Activated naive CD8-positive, alpha-beta T cell treated with anti-CD3 and anti-CD28 coated beads for 36 hours (primary cell): ENCODE data around the gene WDR49. TPM values are rescaled to one million over a fixed set of nuclear protein-coding genes. Genes with fewer than 3 reads are reported as not detected.

ENCODE experiments used
- DNase-seq: peaks from one replicate; pipeline ENCODE4 v3.0.0; 2021
- H3K27ac Mint-ChIP-seq: one replicate; pipeline ENCODE4 v1.8.0; 2022; ENCODE audit warnings: mild to moderate bottlenecking, moderate library complexity, mixed read lengths
- H3K27me3 Mint-ChIP-seq: one replicate; pipeline ENCODE4 v1.8.0; 2022; ENCODE audit warnings: mild to moderate bottlenecking, mixed read lengths
- H3K36me3 Mint-ChIP-seq: one replicate; pipeline ENCODE4 v1.8.0; 2021; ENCODE audit warnings: mild to moderate bottlenecking, mixed read lengths
- H3K4me1 Mint-ChIP-seq: one replicate; pipeline ENCODE4 v1.8.0; 2021; ENCODE audit warnings: mixed read lengths
- H3K4me3 Mint-ChIP-seq: one replicate; pipeline ENCODE4 v1.8.0; 2022; ENCODE audit warnings: mild to moderate bottlenecking, moderate library complexity, mixed read lengths
- H3K9me3 Mint-ChIP-seq: one replicate; pipeline ENCODE4 v1.8.0; 2022; ENCODE audit warnings: mixed read lengths
- total RNA-seq, 2 experiments: library from RNA; stranded (reverse); gene quantifications; one replicate each; pipeline ENCODE4 v1.2.3, GENCODE V29; 2021

WDR49 gene
- total RNA-seq, 2 experiments from 2014 or later, result 0.31 TPM; not detected in 1

- Mint-ChIP-seq H3K27me3 (no peaks in the 10 kb centered on the region), H3K9me3 (no peaks in the 10 kb centered on the region), H3K36me3 (no peaks in the 10 kb centered on the region), H3K27ac (no peak overlapping the region), H3K4me3 (no peak overlapping the region), H3K4me1 (no peaks in the 10 kb centered on the region)
- DNase-seq, result no peak
These were observed 80.8 kb downstream of the WDR49 start for GRCh38 chr3:167572991-167573390.

GRCh38 chr3:167568634-167569033, 85.1 kb downstream of the WDR49 start:
- no peak overlapping the region for H3K4me3 Mint-ChIP-seq
- no peaks in the 10 kb centered on the region for H3K4me1 Mint-ChIP-seq
- no peak overlapping the region for H3K27ac Mint-ChIP-seq
- no peak for DNase-seq
- no peaks in the 10 kb centered on the region for H3K27me3 Mint-ChIP-seq
- H3K36me3 Mint-ChIP-seq, result no peaks in the 10 kb centered on the region
- H3K9me3 Mint-ChIP-seq, result no peaks in the 10 kb centered on the region

- no peak overlapping the region for H3K4me3 Mint-ChIP-seq
- no peaks in the 10 kb centered on the region for H3K4me1 Mint-ChIP-seq
- no peak for DNase-seq
- no peaks in the 10 kb centered on the region for H3K27me3 Mint-ChIP-seq
- H3K36me3 Mint-ChIP-seq, result no peaks in the 10 kb centered on the region
- H3K9me3 Mint-ChIP-seq, result no peaks in the 10 kb centered on the region
- no peak overlapping the region for H3K27ac Mint-ChIP-seq
These were observed 88.3 kb downstream of the WDR49 start for GRCh38 chr3:167565489-167565888.

- H3K9me3 Mint-ChIP-seq, result no peaks in the 10 kb centered on the region
- H3K27ac Mint-ChIP-seq, result no peak overlapping the region
- no peaks in the 10 kb centered on the region for H3K27me3 Mint-ChIP-seq
- H3K36me3 Mint-ChIP-seq, result no peaks in the 10 kb centered on the region
- H3K4me1 Mint-ChIP-seq, result no peaks in the 10 kb centered on the region
- no peak for DNase-seq
- H3K4me3 Mint-ChIP-seq, result no peak overlapping the region
These were observed 89.1 kb downstream of the WDR49 start for GRCh38 chr3:167564612-167565011.

GRCh38 chr3:167559924-167560323, 93.8 kb downstream of the WDR49 start:
- DNase-seq, result no peak
- H3K4me3 Mint-ChIP-seq, result no peak overlapping the region
- H3K4me1 Mint-ChIP-seq, result no peaks in the 10 kb centered on the region
- no peak overlapping the region for H3K27ac Mint-ChIP-seq
- H3K36me3 Mint-ChIP-seq, result no peaks in the 10 kb centered on the region
- no peaks in the 10 kb centered on the region for H3K9me3 Mint-ChIP-seq
- H3K27me3 Mint-ChIP-seq, result no peaks in the 10 kb centered on the region

- no peak for DNase-seq
- Mint-ChIP-seq H3K27ac (no peak overlapping the region), H3K27me3 (no peaks in the 10 kb centered on the region), H3K9me3 (no peaks in the 10 kb centered on the region), H3K36me3 (no peaks in the 10 kb centered on the region), H3K4me1 (no peaks in the 10 kb centered on the region), H3K4me3 (no peak overlapping the region)
These were observed 98.8 kb downstream of the WDR49 start for GRCh38 chr3:167554898-167555297.

GRCh38 chr3:167538081-167538480, 115.7 kb downstream of the WDR49 start:
- peaks cover 4% of the 10 kb centered on the region for H3K27me3 Mint-ChIP-seq
- H3K4me3 Mint-ChIP-seq, result no peak overlapping the region
- no peak overlapping the region for H3K27ac Mint-ChIP-seq

GRCh38 chr3:167521006-167521355, 132.8 kb downstream of the WDR49 start:
- peaks cover 2% of the 10 kb centered on the region for H3K9me3 Mint-ChIP-seq
- peaks cover 4% of the 10 kb centered on the region for H3K27me3 Mint-ChIP-seq
- no peaks in the 10 kb centered on the region for H3K36me3 Mint-ChIP-seq
- no peak overlapping the region for H3K4me3 Mint-ChIP-seq
- no peak overlapping the region for H3K27ac Mint-ChIP-seq
- no peaks in the 10 kb centered on the region for H3K4me1 Mint-ChIP-seq
- no peak for DNase-seq

More at GRCh38 chr3:167538081-167538480, 115.7 kb downstream of the WDR49 start:
- H3K4me1 Mint-ChIP-seq, result no peaks in the 10 kb centered on the region
- peaks cover 13% of the 10 kb centered on the region for H3K9me3 Mint-ChIP-seq
- H3K36me3 Mint-ChIP-seq, result no peaks in the 10 kb centered on the region
- DNase-seq, result no peak

- H3K27ac Mint-ChIP-seq, result no peak overlapping the region
- H3K4me1 Mint-ChIP-seq, result no peaks in the 10 kb centered on the region
- no peak for DNase-seq
- H3K27me3 Mint-ChIP-seq, result peaks cover 4% of the 10 kb centered on the region
- H3K4me3 Mint-ChIP-seq, result no peak overlapping the region
- H3K36me3 Mint-ChIP-seq, result no peaks in the 10 kb centered on the region
- H3K9me3 Mint-ChIP-seq, result peaks cover 2% of the 10 kb centered on the region
These were observed 133.3 kb downstream of the WDR49 start for GRCh38 chr3:167520266-167521005.

- no peak for DNase-seq
- no peak overlapping the region for H3K4me3 Mint-ChIP-seq
- H3K9me3 Mint-ChIP-seq, result no peaks in the 10 kb centered on the region
- H3K36me3 Mint-ChIP-seq, result no peaks in the 10 kb centered on the region
- H3K27me3 Mint-ChIP-seq, result peaks cover 3% of the 10 kb centered on the region
- no peak overlapping the region for H3K27ac Mint-ChIP-seq
- no peaks in the 10 kb centered on the region for H3K4me1 Mint-ChIP-seq
These were observed 145.8 kb downstream of the WDR49 start for GRCh38 chr3:167507954-167508353.

- H3K9me3 Mint-ChIP-seq, result no peaks in the 10 kb centered on the region
- no peaks in the 10 kb centered on the region for H3K4me1 Mint-ChIP-seq
- H3K27ac Mint-ChIP-seq, result no peak overlapping the region
- no peak overlapping the region for H3K4me3 Mint-ChIP-seq
- DNase-seq, result no peak
- H3K36me3 Mint-ChIP-seq, result no peaks in the 10 kb centered on the region
- peaks cover 3% of the 10 kb centered on the region for H3K27me3 Mint-ChIP-seq
These were observed 151.3 kb downstream of the WDR49 start for GRCh38 chr3:167502401-167502800.

- Mint-ChIP-seq H3K4me1 (no peaks in the 10 kb centered on the region), H3K36me3 (no peaks in the 10 kb centered on the region), H3K4me3 (no peak overlapping the region), H3K27me3 (peaks cover 3% of the 10 kb centered on the region), H3K27ac (no peak overlapping the region), H3K9me3 (no peaks in the 10 kb centered on the region)
- no peak for DNase-seq
These were observed 151.8 kb downstream of the WDR49 start for GRCh38 chr3:167501941-167502340.

GRCh38 chr3:167497903-167498302, 155.8 kb downstream of the WDR49 start:
- H3K36me3 Mint-ChIP-seq, result no peaks in the 10 kb centered on the region
- no peaks in the 10 kb centered on the region for H3K9me3 Mint-ChIP-seq
- H3K4me1 Mint-ChIP-seq, result no peaks in the 10 kb centered on the region
- H3K4me3 Mint-ChIP-seq, result no peak overlapping the region
- no peak overlapping the region for H3K27ac Mint-ChIP-seq
- H3K27me3 Mint-ChIP-seq, result no peaks in the 10 kb centered on the region
- DNase-seq, result no peak

- H3K27me3 Mint-ChIP-seq, result no peaks in the 10 kb centered on the region
- H3K36me3 Mint-ChIP-seq, result no peaks in the 10 kb centered on the region
- H3K27ac Mint-ChIP-seq, result no peak overlapping the region
- no peak for DNase-seq
- H3K9me3 Mint-ChIP-seq, result no peaks in the 10 kb centered on the region
- H3K4me1 Mint-ChIP-seq, result no peaks in the 10 kb centered on the region
- H3K4me3 Mint-ChIP-seq, result no peak overlapping the region
These were observed 160.5 kb downstream of the WDR49 start for GRCh38 chr3:167493244-167493643.

- DNase-seq, result no peak
- H3K4me1 Mint-ChIP-seq, result no peaks in the 10 kb centered on the region
- no peaks in the 10 kb centered on the region for H3K27me3 Mint-ChIP-seq
- no peaks in the 10 kb centered on the region for H3K36me3 Mint-ChIP-seq
- H3K27ac Mint-ChIP-seq, result no peak overlapping the region
- H3K9me3 Mint-ChIP-seq, result no peaks in the 10 kb centered on the region
- H3K4me3 Mint-ChIP-seq, result no peak overlapping the region
These were observed 162.1 kb downstream of the WDR49 start for GRCh38 chr3:167491621-167492020.

- H3K27ac Mint-ChIP-seq, result no peak overlapping the region
- DNase-seq, result no peak
- no peaks in the 10 kb centered on the region for H3K36me3 Mint-ChIP-seq
- H3K4me3 Mint-ChIP-seq, result no peak overlapping the region
- no peaks in the 10 kb centered on the region for H3K4me1 Mint-ChIP-seq
- no peaks in the 10 kb centered on the region for H3K27me3 Mint-ChIP-seq
- no peaks in the 10 kb centered on the region for H3K9me3 Mint-ChIP-seq
These were observed 164.2 kb downstream of the WDR49 start for GRCh38 chr3:167489571-167489970.
